GM21381 (cell line): ENCODE results near the gene PTPRO.

Experiments
- ATAC-seq: cut with Tn5 transposase; IDR thresholded peaks from one replicate; pipeline ENCODE4 v1.9.1; 2021; ENCODE audit warnings: mild to moderate bottlenecking, moderate library complexity; ENCODE audit not compliant: unreplicated experiment

PTPRO gene

DNA sequence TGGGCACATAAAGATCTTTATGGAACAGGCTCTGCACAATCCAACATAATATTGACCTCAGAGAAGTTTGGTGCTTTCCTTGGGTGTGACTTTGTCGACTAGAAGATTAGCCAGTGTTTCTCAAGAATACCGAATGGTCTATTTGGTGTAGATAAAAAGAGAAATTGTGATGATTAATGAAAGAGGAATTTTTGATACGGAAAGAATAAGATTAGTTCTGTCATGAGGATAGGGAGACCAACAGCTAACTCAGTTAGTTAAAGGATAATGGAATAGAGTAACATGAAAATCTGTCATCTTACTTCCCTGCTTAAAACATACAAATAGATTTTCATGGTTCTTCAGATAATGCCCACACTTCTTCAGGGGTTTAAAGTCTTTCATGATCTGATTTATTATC is 24.2 kb downstream of the PTPRO start:
- ATAC-seq: no peak

DNA sequence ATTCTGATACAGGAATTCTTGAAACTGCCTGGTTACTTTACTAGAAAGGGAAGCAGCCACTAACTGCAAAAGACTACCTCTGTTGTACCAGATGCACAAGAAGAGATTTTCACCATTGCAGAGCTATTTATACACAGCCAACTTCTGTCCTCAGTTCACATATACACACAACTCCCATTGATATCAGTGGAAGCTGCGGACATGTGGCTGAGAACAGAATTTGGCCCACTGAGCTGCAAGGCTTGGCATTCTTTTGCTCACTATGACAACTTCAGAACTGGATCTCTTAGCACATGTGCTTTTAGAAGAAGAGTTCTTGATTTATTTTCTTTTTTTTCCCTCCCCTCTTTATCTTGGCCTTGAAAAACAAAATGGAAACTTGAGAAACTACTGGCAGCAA is 28.3 kb downstream of the PTPRO start:
- no peak for ATAC-seq

DNA sequence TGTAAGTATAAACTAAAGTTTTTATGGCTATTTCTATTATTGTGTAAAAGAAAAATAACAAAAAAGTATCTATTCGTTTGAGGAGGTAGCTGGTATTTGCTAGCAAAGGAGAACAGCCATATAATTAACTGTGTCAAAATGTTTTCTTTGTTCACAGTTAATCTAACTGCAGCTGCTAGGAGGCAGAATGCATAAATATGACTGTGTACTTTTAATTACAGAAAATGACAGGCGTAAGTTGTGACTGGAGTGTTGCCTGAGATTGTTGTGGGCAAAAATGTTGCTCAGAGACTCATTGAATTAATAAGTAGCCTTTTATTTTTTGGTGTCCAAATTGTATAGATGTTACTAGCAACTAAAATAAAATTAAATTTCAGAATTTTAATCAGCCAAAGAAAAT is 33.5 kb downstream of the PTPRO start:
- ATAC-seq: no peak

DNA sequence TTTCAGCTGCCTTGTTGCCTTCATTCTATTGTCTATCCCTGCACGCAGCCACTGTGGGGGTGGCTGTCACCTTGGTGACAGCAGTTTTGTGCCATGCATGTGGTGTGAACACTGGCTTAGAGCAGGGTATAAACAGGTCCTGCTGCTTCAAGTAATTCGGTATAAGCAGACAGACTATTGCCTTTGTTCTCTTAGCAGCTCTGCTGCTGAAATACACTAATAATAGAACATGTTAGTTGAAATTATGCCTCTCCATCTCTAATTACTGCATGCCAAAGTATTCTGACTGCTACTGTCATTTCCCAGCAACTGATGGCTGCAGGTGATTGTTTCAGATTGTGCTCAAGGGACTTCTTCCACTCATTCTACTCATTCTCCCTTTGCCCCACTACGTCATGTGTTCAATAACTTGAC is 34.6 kb downstream of the PTPRO start:
- no peak for ATAC-seq

DNA sequence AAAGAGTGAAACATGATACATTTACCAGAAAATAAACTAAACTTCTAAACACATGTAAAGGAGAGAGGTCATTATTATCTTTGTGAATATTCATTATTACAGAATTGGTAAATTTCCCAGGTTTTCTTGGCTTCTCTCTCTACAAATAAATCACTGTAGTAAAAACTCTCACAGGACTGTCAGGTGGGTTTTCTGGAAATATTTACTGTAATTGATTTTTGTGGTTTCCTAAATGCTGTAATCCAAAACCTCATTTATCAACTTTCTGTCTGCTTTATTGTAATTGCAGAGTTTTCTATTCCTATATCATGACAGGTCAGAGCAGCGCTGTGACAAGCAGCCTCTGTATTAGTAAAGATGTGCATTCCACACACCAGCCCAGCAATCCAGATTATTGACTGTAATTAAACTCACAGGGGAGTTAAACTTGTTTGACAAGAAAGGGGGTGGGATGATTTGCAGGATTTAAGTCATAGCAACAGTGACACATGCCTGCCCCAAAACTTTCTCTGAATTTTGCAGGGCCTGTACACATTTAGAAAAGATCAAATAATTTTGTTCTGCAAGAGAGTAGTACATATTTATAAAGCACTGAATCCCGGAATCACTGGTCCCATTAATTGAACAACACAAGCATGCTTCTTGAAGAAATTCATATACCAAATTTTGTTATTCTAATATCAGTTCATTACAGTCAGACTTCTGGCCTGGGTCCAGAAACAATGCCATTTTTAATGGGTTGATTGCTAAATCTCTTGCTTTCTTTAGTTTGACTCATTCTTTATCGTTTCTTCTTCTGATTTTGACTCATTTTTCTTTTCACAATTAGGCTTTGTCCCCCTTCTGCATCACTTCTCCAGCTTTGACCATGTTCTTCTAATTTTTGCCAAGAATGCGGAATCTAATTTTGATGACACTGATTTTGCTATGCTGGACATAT is 42.2 kb downstream of the PTPRO start:
- ATAC-seq: no peak

DNA sequence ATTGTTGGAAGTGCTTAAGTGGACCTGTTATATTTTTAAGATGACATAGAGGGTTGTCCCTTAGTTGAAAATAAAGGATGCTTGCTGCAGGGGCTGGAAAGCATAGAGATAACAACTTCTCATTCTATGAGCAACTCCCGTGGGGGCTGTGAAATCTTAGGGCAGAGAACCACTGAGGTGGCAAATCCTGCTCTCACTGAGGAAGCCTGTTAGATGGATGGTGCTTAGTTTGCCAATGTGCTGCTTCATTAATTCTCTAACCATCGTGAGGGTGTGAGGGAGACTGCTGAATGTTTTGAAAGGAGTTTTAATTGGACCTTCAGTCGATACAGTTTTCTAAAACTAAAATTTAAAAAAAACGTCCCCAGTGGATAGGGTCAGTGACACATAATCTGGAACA is 46.5 kb downstream of the PTPRO start:
- no peak for ATAC-seq

DNA sequence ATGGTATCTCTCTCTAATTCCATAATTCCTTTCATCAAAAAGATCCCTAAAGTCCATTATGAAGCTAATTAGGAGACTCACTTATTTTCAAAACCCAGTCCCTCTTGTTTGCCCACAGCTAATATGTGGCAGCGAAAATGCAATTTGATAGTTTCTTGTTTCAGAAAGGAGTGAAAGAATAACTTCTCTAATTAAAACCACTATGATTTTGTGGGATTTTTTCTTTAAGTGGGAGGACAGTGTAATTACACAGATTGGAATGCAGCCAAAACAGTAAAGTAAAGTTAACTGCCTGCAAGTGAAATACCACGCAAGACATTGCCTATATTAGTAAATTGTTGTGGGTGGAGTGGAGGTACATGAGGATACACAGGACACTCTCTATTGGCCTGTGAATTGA is 50.0 kb downstream of the PTPRO start:
- ATAC-seq: no peak

DNA sequence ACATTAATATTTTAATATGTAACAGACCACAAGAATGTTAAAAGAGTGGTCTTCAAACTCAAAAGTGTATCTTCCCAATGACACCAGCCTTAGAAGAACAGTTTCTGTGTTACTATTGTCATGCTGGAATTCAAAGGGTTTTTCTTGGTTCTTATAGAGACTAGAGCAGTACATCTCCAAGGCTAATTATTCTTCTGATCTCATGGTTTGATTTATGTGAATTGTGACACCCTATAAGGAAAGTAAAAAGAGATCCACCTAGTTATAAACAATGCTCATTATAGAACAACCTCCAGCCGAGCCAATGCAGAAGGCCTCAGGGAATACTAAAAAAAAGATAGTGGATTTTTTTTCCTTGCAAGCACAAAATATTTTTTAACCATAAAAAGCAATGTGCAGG is 65.5 kb downstream of the PTPRO start:
- no peak for ATAC-seq

DNA sequence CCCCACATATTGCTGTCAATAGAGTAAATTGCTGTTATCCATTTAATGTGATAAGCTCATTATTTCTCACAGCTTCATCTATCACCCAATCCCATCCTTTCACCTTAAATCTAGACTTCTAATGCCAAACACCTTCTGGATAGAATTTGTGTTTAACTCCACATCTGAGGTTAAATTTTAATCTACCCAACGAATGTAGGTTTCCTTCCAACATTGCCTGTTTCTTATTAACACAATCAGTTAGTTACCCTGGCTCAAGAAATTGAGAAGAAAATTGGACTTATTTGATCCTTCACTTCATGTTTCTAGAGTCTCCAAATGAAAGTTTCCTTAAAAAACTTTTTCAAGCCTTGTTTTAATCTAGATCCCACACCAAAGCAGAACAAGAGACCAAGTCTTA is 67.3 kb downstream of the PTPRO start:
- no peak for ATAC-seq

DNA sequence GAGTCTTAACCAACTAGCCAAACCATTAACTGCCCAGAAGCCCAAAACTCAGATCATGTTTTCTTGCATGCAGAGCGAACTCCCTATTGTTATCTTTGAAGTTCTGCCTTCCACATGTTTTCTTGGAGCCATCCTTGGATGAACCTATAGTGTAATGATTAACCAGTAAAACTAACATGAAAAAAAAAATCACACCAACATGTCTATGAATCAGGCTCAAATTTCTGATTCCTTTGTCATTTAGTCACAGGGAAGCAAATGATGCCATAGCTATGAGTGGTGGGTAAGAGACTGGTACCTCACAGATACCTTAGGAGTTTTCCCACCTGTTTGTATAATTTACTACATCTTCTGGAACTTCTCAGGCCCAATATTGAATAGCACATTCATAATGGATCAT is 70.7 kb downstream of the PTPRO start:
- ATAC-seq: no peak

DNA sequence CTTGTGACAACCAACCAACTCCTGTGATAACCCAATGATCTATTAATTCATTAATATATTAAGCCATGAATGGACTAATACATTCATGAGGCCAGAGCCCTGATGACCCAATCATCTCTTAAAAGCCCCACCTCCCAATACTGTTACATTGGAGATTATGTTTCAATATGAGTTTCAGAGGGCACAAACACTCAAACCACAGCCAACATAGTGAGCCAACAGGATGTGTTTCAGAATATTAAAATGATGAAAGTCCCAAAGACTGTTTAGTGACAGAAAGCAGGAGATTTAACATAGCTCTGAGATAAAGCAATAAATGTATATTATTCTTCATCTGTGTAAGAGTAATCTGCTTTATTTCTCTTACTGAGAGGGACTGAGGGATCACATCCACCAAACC is 71.7 kb downstream of the PTPRO start:
- no peak for ATAC-seq

DNA sequence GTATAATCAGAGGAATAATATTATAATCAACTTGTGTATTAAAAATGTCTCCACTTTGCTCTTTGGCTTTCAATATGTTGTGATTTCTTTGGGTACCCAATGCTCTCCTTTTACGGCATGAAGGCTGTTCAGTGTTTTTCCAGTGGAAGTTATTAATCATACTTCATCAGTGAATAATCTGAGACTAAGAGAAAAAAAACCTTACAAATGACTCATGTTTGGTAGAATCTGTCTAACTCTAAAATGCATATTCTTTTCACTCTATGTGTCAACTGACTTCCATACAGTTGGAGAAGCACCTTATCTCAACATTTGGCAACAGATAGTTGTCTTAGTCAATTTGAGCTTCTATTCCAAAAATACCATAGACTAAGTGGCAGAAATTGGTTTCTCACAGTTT is 82.2 kb downstream of the PTPRO start:
- ATAC-seq: no peak

DNA sequence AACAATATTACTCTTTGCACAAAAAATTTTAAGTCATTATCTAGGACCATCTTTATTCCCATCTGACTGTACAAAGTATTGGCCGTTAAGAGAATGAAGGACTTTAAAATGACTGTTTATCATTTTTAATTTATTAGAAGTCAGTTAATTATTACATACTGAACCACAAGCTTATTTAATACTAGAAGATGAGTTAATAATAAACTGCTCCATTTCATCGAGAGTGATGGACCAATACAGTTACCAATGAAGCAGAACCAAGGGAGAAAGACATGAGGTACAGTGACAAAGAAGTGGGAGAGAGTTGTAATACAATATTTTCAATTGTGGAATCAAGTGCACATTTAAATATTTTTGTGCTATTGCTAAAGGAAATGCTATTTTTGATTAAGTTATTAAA is 83.3 kb downstream of the PTPRO start:
- no peak for ATAC-seq

DNA sequence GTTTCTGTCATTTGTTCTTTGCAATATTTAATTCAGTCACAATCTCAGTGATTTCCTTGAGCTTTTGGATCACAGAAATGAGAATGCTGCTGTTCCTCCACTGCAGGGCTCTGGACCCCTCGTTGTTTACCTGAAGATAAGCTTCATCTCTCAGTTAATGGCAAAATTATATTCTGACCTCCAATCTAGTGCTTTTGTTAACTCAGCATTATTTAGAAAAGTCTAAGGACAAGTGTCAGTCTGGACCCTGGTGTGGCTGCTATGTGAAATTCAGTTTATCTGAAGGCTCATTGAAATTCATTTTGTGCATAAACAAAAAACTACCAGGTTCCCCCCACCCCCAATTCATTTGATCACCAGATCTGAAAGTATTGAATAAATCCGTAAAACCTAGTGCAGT is 84.7 kb downstream of the PTPRO start:
- ATAC-seq: no peak

DNA sequence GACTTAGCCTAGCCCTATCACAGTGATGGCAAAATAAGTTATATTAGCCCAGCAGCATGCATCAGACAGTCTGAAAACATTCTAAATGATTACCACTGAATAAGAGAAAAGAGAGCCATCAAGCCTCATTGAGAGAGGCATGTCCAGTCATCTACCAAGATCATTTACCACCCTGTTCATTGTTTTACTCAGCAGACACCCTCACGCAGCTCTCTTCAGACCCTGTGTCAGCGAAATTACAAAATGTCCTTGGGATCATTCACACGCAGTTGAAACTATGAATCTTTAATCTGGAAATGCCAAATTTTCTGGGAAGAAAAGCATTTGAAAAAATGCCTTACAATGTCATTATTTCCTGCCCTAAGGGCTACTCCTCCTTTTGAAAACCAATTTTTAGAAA is 89.5 kb downstream of the PTPRO start:
- no peak for ATAC-seq

DNA sequence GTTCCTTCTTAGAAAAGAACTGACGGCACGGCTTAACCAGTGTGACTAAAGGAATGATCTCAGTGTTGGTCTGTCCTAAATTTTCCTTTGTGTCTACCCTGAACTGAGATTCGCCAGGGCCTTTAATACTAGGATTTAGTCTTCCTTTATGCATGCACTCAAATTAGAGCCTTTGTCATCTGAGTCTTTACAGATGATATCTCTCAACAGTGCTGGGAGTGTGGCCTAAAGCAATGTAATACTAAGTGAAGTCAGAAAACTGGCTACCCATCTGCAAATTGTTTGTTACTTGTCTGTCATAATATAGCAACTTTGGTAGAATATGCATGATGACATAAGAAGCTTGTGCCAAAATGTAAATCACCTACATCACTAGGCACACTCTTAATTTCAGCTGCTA is 95.4 kb downstream of the PTPRO start:
- ATAC-seq: no peak

DNA sequence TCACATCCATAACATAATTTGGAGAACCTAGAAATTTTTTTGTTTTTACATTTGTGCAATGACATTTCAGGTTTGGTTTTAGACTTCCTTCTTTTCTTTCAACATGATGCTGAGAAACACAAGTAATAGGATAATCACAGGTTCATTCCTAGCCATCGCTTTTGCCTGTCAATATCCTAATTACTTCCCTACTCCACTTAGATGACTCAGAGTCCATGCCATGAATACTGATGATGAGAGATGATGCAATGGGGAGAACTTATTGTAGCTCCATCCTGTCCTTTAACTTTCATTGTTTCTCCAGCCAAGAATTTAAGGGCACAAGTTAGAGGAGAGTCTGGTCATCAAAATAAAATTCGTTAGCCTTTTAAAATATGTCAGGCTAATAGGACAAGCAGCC is 101.3 kb downstream of the PTPRO start:
- no peak for ATAC-seq

DNA sequence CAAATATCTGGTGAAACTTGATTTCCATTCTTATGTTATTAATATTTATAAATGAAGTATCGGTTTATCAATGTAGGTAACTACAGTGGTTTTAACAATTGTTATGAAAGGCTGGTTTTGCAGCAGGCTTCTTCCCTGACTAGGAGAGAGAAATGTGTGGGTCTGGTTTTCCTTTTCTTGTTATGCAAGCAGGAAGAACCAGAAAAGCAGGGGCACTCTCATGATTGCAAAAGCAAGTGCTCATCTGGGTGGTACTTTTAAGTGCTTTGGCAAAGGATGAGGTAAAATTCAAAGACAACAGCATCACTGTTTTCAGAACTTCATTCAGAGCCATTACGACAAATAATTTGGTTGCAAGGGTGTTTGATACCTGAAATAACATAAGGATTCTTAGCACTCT is 105.6 kb downstream of the PTPRO start:
- ATAC-seq: no peak

DNA sequence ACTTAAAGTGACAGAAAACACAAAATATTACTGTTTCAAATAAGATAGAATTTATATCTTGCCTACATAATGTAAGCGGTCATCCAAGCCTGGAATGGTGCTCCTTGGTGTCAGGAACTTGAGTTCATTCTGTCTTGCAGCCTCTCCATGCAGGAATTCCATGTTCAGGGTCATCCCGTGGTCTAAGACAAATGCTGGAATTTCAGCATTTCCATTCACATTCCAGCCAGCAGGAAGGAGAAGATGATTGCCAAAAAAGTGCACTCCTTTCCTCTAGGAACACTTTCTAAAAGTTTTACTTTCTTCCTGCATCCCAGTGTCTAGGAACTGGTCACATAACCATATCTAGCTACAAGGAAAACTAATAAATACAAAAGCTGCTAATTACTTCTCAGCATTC is 106.3 kb downstream of the PTPRO start:
- no peak for ATAC-seq

DNA sequence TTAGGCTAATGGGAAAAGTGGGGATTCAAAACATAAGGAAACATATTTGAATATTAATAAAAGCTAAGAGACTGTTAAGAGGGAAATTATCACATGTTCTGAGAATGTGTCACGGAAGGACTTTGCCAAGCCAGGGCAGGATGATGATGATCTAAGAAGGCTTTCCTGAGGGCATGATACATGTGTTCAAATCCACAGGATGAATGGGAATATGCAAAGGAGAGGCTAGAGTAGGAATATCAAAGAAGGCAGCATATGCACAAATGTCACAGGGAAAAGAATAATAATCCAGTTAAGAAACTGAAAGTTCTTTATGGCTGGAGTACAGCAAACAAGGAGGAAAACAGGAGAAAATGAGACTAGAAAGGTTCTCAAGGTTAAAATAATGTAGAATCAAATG is 107.0 kb downstream of the PTPRO start:
- no peak for ATAC-seq

DNA sequence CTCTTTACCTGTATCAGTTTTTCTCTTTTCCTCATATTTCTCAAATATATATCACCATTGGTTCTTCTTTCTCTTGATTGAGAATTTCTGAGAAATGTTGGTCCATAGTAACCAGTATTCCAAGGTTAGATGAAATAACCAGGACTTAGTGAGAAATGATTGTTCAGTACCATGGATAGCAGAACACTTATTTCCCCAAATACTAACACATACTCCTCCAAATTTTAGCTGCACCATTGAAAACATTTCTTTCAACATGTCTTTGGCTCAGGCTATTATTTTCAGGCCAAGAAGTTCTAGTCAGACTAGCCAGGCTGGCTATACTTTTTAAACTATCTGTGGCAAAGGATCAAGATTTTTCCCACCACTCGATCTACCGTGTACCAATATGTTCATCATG is 113.3 kb downstream of the PTPRO start:
- no peak for ATAC-seq

DNA sequence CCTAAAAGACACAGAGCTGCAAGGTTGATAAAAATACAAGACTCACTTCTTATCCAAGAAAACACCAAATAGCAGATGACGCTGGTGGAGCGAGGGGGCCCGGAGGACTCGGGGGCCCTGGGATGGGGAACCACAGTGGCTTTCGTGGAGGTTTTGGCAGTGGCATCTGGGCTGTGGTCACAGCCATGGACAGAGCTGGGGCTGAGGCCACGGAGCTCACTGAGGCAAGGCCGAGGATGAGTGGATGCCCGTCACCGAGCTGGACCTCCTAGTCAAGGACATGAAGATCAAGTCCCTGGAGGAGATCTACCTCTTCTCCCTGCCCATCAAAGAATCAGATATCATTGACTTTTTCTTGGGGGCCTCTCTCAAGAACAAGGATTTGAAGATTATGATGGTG is 117.2 kb downstream of the PTPRO start:
- ATAC-seq: no peak

DNA sequence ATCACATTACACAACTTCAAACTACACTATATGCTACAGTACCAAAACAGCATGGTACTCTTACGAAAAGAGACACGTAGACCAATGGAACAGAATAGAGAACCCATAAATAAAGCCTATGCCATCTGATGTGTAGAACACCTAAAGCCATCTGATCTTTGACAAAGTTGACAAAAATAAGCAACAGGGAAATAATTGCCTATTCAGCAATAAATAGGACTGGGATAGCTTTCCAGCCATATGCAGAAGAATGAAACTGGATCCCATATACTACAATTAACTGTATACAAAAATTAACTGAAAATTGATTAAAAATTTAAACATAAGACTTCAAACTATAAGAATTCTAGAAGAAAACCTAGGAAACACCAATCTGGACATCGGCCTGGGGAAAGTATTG is 120.7 kb downstream of the PTPRO start:
- ATAC-seq: no peak
